ENCODE data around the gene OR7G3. TPM values are rescaled to one million over a fixed set of nuclear protein-coding genes. Genes with fewer than 3 reads are reported as not detected.

OR7G3 gene
- total RNA-seq, result not detected in 2 replicates

DNA sequence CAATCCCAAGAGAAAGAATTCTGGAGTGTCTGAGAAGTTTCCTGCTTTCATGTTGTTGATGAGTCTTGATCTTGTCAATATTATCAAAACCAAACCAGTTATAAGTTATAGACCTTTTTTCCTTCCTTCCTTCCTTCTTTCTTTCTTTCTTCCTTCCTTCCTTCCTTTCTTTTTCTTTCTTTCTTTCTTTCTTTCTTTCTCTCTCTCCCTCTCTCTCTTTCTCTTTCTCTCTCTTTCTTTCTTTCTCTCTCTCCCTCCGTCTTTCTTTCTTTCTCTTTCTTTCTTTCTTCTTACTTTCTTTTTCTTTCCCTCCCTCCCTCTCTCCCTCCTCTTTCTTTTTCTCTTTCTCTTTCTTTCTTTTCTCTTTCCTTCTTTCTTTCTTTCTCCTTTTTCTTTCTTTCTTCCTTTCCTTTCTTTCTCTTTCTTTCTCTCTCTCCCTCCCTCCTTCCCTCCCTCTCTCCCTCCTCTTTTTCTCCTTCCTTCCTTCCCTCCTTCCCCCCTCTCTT lies at the start of gene OR7G3:
TSS of gene OR7G3 (minus strand) at position 51 of the 506 bp plus-strand sequence. CDS start at position 51, 0 bp downstream.

GRCh38 chr19:9140159-9140874 lies 13.6 kb upstream of the OR7G3 start, which contains the start of gene ZNF317:
ZNF317 (plus strand) TSS chr19:9140397; CDS start chr19:9156017, 15,620 bp downstream.

DNA sequence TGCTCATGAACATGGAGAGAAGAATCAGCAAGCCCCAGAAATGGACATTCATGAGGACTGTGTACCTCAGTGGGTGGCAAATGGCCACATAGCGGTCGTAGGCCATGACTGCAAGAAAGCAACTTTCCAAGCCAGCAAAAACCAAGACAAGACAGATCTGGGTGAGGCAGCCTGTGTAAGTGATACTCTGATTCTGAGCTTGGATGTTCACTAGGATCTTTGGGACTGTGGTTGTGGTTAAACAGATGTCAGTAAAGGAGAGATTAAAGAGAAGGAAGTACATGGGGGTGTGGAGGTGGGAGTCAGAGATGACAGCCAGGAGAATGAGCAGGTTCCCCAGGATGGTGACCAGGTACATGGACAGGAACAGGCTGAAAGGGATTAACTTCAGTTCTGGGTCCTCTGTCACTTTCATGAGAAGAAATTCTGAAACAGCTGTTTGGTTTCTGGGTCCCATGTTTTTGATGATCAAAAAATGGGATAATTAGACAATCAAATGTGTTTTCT lies 11.4 kb downstream of the OR7G3 start, which contains the start of gene OR7G1:
TSS of gene OR7G1 (minus strand) at position 457 of the 507 bp plus-strand sequence. CDS start at position 457, 0 bp downstream.

GRCh38 chr19:9107375-9107774 lies 19.4 kb downstream of the OR7G3 start, which contains the start of gene OR7G2:
OR7G2 (minus strand) TSS chr19:9107475; CDS start chr19:9103243, 4,232 bp downstream.

GRCh38 chr19:9086761-9087160 lies 40.0 kb downstream of the OR7G3 start, which contains the start of gene OR1M1:
OR1M1 (plus strand) TSS chr19:9087061; CDS start chr19:9093245, 6,184 bp downstream.

Other genes with a start within 250 kb of the OR7G3 start
- under 0.01 TPM in 1 of 2 replicates, not detected in the other for gene MUC16, start 116.5 kb downstream of the OR7G3 start, total RNA-seq
- gene OR1M1, start 39.9 kb downstream of the OR7G3 start, total RNA-seq, result not detected in 2 replicates
- gene OR7G2, start 19.5 kb downstream of the OR7G3 start, total RNA-seq, result not detected in 2 replicates
- gene OR7G1, start 11.2 kb downstream of the OR7G3 start, total RNA-seq, result not detected in 2 replicates
- gene ZNF317, start 13.4 kb upstream of the OR7G3 start, total RNA-seq, result 13.2 and 14.4 TPM in 2 replicates
- gene OR7D2, start 52.0 kb upstream of the OR7G3 start, total RNA-seq, result not detected in 2 replicates
- not detected in 2 replicates for gene OR7D4, start 92.6 kb upstream of the OR7G3 start, total RNA-seq
- gene OR7E24, start 124.0 kb upstream of the OR7G3 start, total RNA-seq, result not detected in 2 replicates
- gene ZNF699, start 182.9 kb upstream of the OR7G3 start, total RNA-seq, result 15.1 and 21.7 TPM in 2 replicates
- gene ZNF559, start 197.2 kb upstream of the OR7G3 start, total RNA-seq, result 11.5 and 12.7 TPM in 2 replicates
- gene ZNF177, start 236.1 kb upstream of the OR7G3 start, total RNA-seq, result 0.77 and 1.7 TPM in 2 replicates

Measured in regular cardiac myocyte (primary cell).